SK-N-SH (cell line): Measurements from ENCODE around the gene FBXL15. TPM values are rescaled to one million over a fixed set of nuclear protein-coding genes. Genes with fewer than 3 reads are reported as not detected.
A peak's percentile ranks its signal among the peaks of the same experiment; 100 is the strongest.

Experiments used
- CTCF ChIA-PET: fragments of 300-600, 350-600 bp; formaldehyde crosslinking; extraction: SDS; loops from one replicate; lab custom pipeline; 2021; lab: Yijun Ruan, JAX
- POLR2A ChIA-PET: fragments of 350-600 bp; sonication (Branson Sonifier 250); formaldehyde crosslinking; extraction: SDS; loops from one replicate; lab custom pipeline; 2020; ENCODE audit warnings: antibody characterized with exemption, inconsistent platforms; lab: Yijun Ruan, JAX
- DNase-seq: peaks from one replicate; pipeline ENCODE4 v3.0.0; 2012
- H2AFZ ChIP-seq: fragments of 200-600 bp; sonication (generic); 2 replicates; pipeline ENCODE4 v1.8.1; 2016; ENCODE audit warnings: antibody characterized with exemption, mild to moderate bottlenecking, low read depth
- H3F3A ChIP-seq: fragments of 200-600 bp; sonication (generic); replicated peaks from 2 replicates; pipeline ENCODE3; 2016; ENCODE audit warnings: antibody characterized with exemption, mild to moderate bottlenecking; ENCODE audit not compliant: insufficient read depth
- H3K27ac ChIP-seq, 2 experiments: fragments of 200-500 bp in 1 of 2; fragments of 200-600 bp in 1 of 2; sonication (Bioruptor generic) in 1 of 2; sonication (generic), shearing (Covaris generic) in 1 of 2; 2 replicates each; pipeline versions ENCODE4 v1.5.1 to v1.6.1; 2014 to 2016; ENCODE audit warnings: low read depth in 2 of 2, inconsistent platforms in 1 of 2, low read length in 1 of 2, mild to moderate bottlenecking in 1 of 2, mixed read lengths in 1 of 2
- H3K27me3 ChIP-seq: fragments of 200-600 bp; sonication (generic), shearing (Covaris generic); 2 replicates; pipeline ENCODE4 v1.6.1; 2016; ENCODE audit warnings: mixed run types; ENCODE audit not compliant: insufficient read depth
- H3K36me3 ChIP-seq, 2 experiments: fragments of 200-500 bp in 1 of 2; fragments of 200-600 bp in 1 of 2; sonication (Bioruptor generic) in 1 of 2; sonication (generic) in 1 of 2; replicated peaks in 1 of 2; 2 replicates each; pipeline versions ENCODE3 to v1.5.1; 2014 to 2016; ENCODE audit warnings: low read length in 1 of 2, mild to moderate bottlenecking in 1 of 2; ENCODE audit not compliant: insufficient read depth in 2 of 2, control insufficient read depth in 1 of 2
- H3K4me1 ChIP-seq, 2 experiments: fragments of 200-500 bp in 1 of 2; fragments of 200-600 bp in 1 of 2; sonication (Bioruptor generic) in 1 of 2; sonication (generic), shearing (Covaris generic) in 1 of 2; 2 replicates each; pipeline versions ENCODE4 v1.5.1 to v1.6.1; 2014 to 2016; ENCODE audit warnings: low read depth in 1 of 2, low read length in 1 of 2, mixed run types in 1 of 2; ENCODE audit not compliant: insufficient read depth in 2 of 2, control insufficient read depth in 1 of 2
- H3K4me2 ChIP-seq: fragments of 200-600 bp; sonication (generic), shearing (Covaris generic); 2 replicates; pipeline ENCODE4 v1.6.1; 2017; ENCODE audit warnings: mixed run types
- H3K4me3 ChIP-seq, 2 experiments: fragments of 200-500 bp in 1 of 2; fragments of 200-600 bp in 1 of 2; sonication (Bioruptor generic) in 1 of 2; sonication (generic), shearing (Covaris generic) in 1 of 2; 2 replicates each; pipeline versions ENCODE4 v1.5.1 to v1.8.1; 2014 to 2016; ENCODE audit warnings: low read depth in 2 of 2, inconsistent platforms in 1 of 2, low read length in 1 of 2, mild to moderate bottlenecking in 1 of 2, mixed read lengths in 1 of 2, moderate library complexity in 1 of 2
- H3K79me2 ChIP-seq: fragments of 200-600 bp; sonication (generic); 2 replicates; pipeline ENCODE4 v1.8.1; 2017; ENCODE audit warnings: mild to moderate bottlenecking; ENCODE audit not compliant: insufficient read depth
- H3K9ac ChIP-seq: fragments of 200-600 bp; sonication (generic); 2 replicates; pipeline ENCODE4 v1.6.1; 2017; ENCODE audit warnings: mixed run types
- H3K9me2 ChIP-seq: fragments of 200-600 bp; sonication (generic); 2 replicates; pipeline ENCODE4 v1.6.1; 2017; ENCODE audit warnings: mixed run types
- H3K9me3 ChIP-seq: fragments of 200-600 bp; sonication (generic); 2 replicates; pipeline ENCODE4 v1.6.1; 2017; ENCODE audit warnings: mixed run types, mild to moderate bottlenecking, moderate library complexity
- H4K20me1 ChIP-seq: fragments of 200-600 bp; sonication (generic); 2 replicates; pipeline ENCODE4 v1.6.1; 2017; ENCODE audit warnings: mild to moderate bottlenecking, mixed run types; ENCODE audit not compliant: insufficient read depth
- ELF1 ChIP-seq: IDR thresholded peaks from 2 replicates; pipeline ENCODE4 v1.4.0; 2012
- EZH2phosphoT487 ChIP-seq: fragments of 200-600 bp; sonication (generic); IDR thresholded peaks from 2 replicates; pipeline ENCODE4 v1.6.1; 2017; ENCODE audit warnings: low read depth, mixed run types, mild to moderate bottlenecking, antibody characterized with exemption, moderate library complexity, borderline replicate concordance
- FOSL2 ChIP-seq: IDR thresholded peaks from 2 replicates; pipeline ENCODE4 v1.4.0; 2012; ENCODE audit warnings: low read depth, mild to moderate bottlenecking, moderate library complexity, borderline replicate concordance
- GATA2 ChIP-seq: sonication (generic); formaldehyde crosslinking; IDR thresholded peaks from 2 replicates; pipeline ENCODE4 v1.5.0; 2020; ENCODE audit warnings: mild to moderate bottlenecking, missing genetic modification reagents
- PBX3 ChIP-seq: IDR thresholded peaks from 2 replicates; pipeline ENCODE4; 2012
- POLR2AphosphoS5 ChIP-seq: IDR thresholded peaks from 2 replicates; pipeline ENCODE4 v1.6.1; 2012; ENCODE audit warnings: low read depth, low read length
- RAD21 ChIP-seq: IDR thresholded peaks from 2 replicates; pipeline ENCODE4 v1.6.1; 2012; ENCODE audit warnings: mild to moderate bottlenecking, low read length
- RXRA ChIP-seq: IDR thresholded peaks from 2 replicates; pipeline ENCODE4 v1.4.0; 2012; ENCODE audit warnings: low read depth, mild to moderate bottlenecking, borderline replicate concordance
- TCF12 ChIP-seq: IDR thresholded peaks from 2 replicates; pipeline ENCODE4 v1.4.0; 2012
- WGBS: methylation state at CpG from one replicate; pipeline ENCODE4 v1.1.6; 2017; ENCODE audit warnings: low lambda C conversion rate; 5-methylcytosine and 5-hydroxymethylcytosine counted together
- polyA plus RNA-seq, 3 experiments: library from polyadenylated mRNA; depleted of rRNA; stranded (reverse); fragments of >200 nt; gene quantifications; 2 replicates each; pipeline ENCODE4 v1.2.3, GENCODE V29; 2012

FBXL15 gene
- polyA plus RNA-seq, 1 of the 3 experiments (the other 2 are of a cell fraction): 17.2 TPM

GRCh38 chr10:102400598-102401341 lies 19.9 kb upstream of the FBXL15 start:
- POLR2A ChIA-PET: interaction anchor here (0.6 to 1.5 kb wide), 3 partner anchors 8 to 20 kb away, joined by 3 to 5 read pairs (median 4); partner anchors contain the start of gene FBXL15

GRCh38 chr10:102401342-102401654 lies 19.3 kb upstream of the FBXL15 start:
- H3K27ac ChIP-seq: no peak overlapping the region
- no peaks in the 10 kb centered on the region for H3K27me3 ChIP-seq
- H4K20me1 ChIP-seq: no peaks in the 10 kb centered on the region
- H3F3A ChIP-seq: no peaks in the 10 kb centered on the region
- POLR2A ChIA-PET: no interaction called here
- no peak overlapping the region for H3K4me2 ChIP-seq
- no peaks in the 10 kb centered on the region for H3K79me2 ChIP-seq
- WGBS: 86% methylated on average over 8 of the region's 8 CpGs
- H3K9me2 ChIP-seq: no peaks in the 10 kb centered on the region
- no peak overlapping the region for H3K9ac ChIP-seq
- no peak for TF ChIP-seq ELF1
- TF ChIP-seq, all 33 proteins: peak for 0
- Histone ChIP-seq H3K4me3 (no peak overlapping the region), H3K4me1 (peaks cover 0 to 11% of the 10 kb centered on the region in 2 experiments; a peak in 1 of 4 replicates), H3K36me3 (no peaks in the 10 kb centered on the region), H3K9me3 (no peaks in the 10 kb centered on the region), H2AFZ (no peak overlapping the region)
- no peak for DNase-seq
- CTCF ChIA-PET: interaction anchor here (3.0 to 16.5 kb wide), 6 partner anchors 16 to 231 kb away, joined by 17 to 359 read pairs (median 34); partner anchors contain the start of genes ELOVL3, FBXL15 and PSD

More at GRCh38 chr10:102400598-102401341, 19.9 kb upstream of the FBXL15 start:
- H2AFZ ChIP-seq: no peak overlapping the region
- no peaks in the 10 kb centered on the region for H3F3A ChIP-seq
- TF ChIP-seq EZH2phosphoT487: no peak
- TF ChIP-seq POLR2AphosphoS5: no peak
- TF ChIP-seq RAD21: no peak
- no peak for TF ChIP-seq GATA2 (CRISPR knock-in tag)
- TF ChIP-seq ELF1: no peak
- TF ChIP-seq, all 33 proteins: peak for 0
- Histone ChIP-seq H3K4me3 (no peak overlapping the region), H3K9me2 (no peaks in the 10 kb centered on the region), H3K9me3 (no peaks in the 10 kb centered on the region), H3K79me2 (peaks cover 5% of the 10 kb centered on the region; the same call in 1 of the 2 replicates), H3K4me2 (no peak overlapping the region), H3K27ac (no peak overlapping the region), H3K27me3 (no peaks in the 10 kb centered on the region), H4K20me1 (no peaks in the 10 kb centered on the region), H3K9ac (no peak overlapping the region), H3K36me3 (no peaks in the 10 kb centered on the region), H3K4me1 (peaks cover 0 to 16% of the 10 kb centered on the region in 2 experiments; a peak in 1 of 4 replicates)
- 91% methylated on average over 12 of the region's 22 CpGs for WGBS
- no peak for DNase-seq
- CTCF ChIA-PET: interaction anchor here (1.1 to 16.5 kb wide), 19 partner anchors 10 to 282 kb away, joined by 3 to 359 read pairs (median 10); partner anchors contain the start of genes CUEDC2, ELOVL3, FBXL15 and PITX3

- H3K27ac ChIP-seq: no peak overlapping the region
- TF ChIP-seq RXRA (no peak), PBX3 (0 out of 2 replicates have a peak, but pooled peaks have one; percentile 17), TCF12 (peak; percentile 29; the same call in 1 of the 2 replicates), FOSL2 (peak; percentile 58; the same call in 1 of the 2 replicates)
These were observed 18.7 kb upstream of the FBXL15 start for GRCh38 chr10:102401735-102402511.

More at GRCh38 chr10:102401735-102402511, 18.7 kb upstream of the FBXL15 start:
- H3K4me3 ChIP-seq: no peak overlapping the region
- no peak overlapping the region for H2AFZ ChIP-seq
- H3K36me3 ChIP-seq: no peaks in the 10 kb centered on the region
- CTCF ChIA-PET: interaction anchor here (3.0 to 16.5 kb wide), 5 partner anchors 8 to 232 kb away, joined by 22 to 359 read pairs (median 40); partner anchors contain the start of genes FBXL15, NFKB2 and PSD
- no peaks in the 10 kb centered on the region for H4K20me1 ChIP-seq
- H3K9me2 ChIP-seq: no peaks in the 10 kb centered on the region
- no peaks in the 10 kb centered on the region for H3F3A ChIP-seq
- H3K4me1 ChIP-seq: peaks cover 0 to 6% of the 10 kb centered on the region in 2 experiments; a peak in 1 of 4 replicates
- H3K4me2 ChIP-seq: 0 out of 2 replicates have a peak overlapping the region, but pooled peaks have one; percentile 19
- POLR2A ChIA-PET: no interaction called here
- no peaks in the 10 kb centered on the region for H3K79me2 ChIP-seq
- H3K9me3 ChIP-seq: no peaks in the 10 kb centered on the region
- no peak overlapping the region for H3K9ac ChIP-seq
- no peak for DNase-seq
- WGBS: 92% methylated on average over 5 of the region's 18 CpGs
- no peaks in the 10 kb centered on the region for H3K27me3 ChIP-seq
